Posterior cingulate gyrus (tissue), 11 donors: ENCODE results near the gene ADGRA1.
"Not testable (repeated sequence)": the region's sequence is repeated elsewhere in the genome, so short reads cannot be mapped to it uniquely, and the experiment has no call there.

ENCODE experiments used
- DNase-seq, 10 donors: peaks; one replicate each; pipeline versions ENCODE4 v3.0.0 to v3.0.0-alpha.2; 2020 to 2021; ENCODE audit warnings: mixed read lengths in 3 of 10
- intact Hi-C: fragments of 100-400 bp; cut with DNase I; formaldehyde crosslinking; loops from one replicate; pipeline ENCODE4 v1.15.1; 2023

The ADGRA1 gene

DNA sequence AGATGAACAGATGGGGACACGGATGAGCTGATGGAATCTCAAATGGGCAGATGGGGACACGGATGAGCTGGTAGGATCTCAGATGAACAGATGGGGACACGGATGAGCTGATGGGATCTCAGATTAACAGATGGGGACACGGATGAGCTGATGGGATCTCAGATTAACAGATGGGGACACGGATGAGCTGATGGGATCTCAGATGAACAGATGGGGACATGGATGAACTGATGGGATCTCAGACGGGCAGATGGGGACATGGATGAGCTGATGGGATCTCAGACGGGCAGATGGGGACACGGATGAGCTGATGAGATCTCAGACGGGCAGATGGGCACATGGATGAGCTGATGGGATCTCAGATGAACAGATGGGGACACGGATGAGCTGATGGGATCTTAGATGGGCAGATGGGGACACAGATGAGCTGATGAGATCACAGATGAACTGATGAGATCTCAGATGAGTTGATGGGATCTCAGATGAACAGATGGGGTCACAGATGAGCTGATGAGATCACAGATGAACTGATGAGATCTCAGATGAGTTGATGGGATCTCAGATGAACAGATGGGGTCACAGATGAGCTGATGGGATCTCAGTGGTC, 34.1 kb upstream of the ADGRA1 start:
- intact Hi-C loops, result not testable (repeated sequence)

DNA sequence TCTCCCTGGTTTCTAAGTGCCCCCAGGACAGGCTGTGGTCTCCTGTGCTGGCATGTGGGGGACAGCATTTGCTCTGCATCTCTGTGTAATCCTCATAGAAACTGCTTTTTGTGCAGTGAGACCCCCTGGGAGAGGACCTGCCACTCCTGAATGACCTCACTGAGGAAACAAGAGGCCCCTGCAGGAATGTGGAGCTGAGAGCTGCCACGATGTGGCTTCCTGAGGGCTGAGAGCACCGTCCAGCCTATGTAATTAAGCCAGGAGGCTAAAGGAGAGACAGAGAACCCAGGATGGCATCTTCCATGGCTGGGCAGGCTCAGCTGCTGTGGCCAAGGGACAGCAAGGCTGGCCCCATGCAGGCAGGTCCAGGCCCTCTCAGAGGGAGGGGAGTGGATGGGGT, 32.3 kb upstream of the ADGRA1 start:
- intact Hi-C loops, result no loop called here

More for the DNA sequence above, 34.1 kb upstream of the ADGRA1 start:
- not testable (repeated sequence) for DNase-seq

DNA sequence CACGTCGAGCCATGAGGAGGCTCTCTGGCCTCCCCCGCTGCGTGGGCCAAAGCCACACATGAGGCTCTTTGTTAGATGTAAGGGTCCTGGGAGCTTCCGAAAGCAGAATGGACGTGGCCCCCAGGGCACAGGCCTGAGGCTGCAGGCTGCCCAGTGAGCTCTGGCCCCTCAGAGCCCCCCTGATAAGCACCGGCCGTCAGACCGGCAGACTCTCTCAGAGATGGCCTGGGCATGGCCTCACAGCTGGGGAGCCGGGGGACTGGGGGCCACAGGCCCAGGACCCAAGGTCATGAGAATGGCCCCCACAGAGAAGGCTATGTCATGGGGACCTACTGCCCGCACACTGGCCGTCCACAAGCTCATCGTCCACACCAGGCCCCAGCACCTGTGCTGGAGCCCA, 31.7 kb upstream of the ADGRA1 start:
- intact Hi-C loops, result no loop called here
- no peak for DNase-seq

More for the DNA sequence above, 32.3 kb upstream of the ADGRA1 start:
- no peak for DNase-seq

DNA sequence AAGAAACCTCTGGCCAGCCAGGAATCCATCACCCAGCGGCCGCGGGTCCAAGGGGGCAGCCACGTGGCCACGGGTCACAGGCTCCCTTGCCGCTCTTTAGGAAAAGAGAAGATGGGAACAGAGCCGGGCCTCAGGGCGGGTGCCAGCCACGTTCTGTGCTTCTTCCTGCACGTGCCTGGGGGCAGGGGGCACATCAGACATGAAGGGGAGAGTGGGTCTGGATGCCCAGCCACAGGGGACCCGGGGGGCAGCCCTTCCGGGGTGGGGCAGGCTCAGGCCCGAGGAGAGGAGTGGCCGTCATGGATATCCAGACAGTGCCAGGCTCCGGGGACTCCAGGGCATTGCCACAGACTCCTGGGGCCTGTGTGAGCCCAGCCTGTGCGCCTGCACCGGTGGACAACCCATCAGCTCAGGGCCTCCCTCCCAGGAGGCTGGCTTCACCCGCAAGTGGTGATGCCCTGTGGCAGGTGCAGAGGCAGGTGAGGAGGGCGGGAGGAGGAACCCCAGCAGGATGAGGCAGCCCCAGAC, 31.0 kb upstream of the ADGRA1 start:
- intact Hi-C loops, result no loop called here
- DNase-seq, result no peak

DNA sequence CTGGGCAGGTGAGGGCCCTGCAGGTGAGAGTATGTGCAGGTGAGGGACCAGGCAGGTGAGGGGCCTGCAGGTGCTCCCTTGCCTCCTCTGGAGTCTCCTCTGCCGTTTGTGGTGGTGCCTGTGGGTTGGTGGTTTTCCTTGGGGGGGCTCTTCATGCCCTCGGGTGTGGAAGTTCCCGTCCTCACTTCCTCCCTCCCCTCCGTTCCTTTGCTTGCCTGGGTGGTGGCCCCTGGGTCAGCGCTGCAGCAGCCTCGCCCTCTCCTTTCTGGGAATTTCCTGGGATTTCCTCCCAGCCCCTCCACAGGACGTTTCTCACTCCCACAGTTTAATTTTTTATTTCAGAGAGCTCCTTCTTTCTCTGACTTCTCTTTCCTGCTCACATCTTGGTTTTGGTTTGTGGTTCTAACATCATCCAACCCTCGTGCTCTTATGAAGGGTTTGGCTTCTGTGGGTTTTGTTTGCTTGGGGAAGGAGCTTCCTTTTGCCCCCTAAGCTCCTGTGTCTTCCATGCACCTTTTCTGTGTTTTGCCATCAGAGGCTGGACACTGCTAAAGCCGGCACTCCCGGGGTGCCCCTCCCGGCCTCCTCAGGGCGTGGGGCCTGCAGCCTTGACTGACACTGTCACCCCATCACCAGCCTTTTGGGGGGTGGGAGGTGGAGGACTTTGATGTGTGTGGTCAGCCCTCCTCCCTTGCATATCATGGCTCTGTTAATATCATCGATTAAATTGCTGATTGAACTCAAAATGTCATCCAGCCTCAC, 29.2 kb upstream of the ADGRA1 start:
- intact Hi-C loops, result no loop called here
- no peak for DNase-seq

DNA sequence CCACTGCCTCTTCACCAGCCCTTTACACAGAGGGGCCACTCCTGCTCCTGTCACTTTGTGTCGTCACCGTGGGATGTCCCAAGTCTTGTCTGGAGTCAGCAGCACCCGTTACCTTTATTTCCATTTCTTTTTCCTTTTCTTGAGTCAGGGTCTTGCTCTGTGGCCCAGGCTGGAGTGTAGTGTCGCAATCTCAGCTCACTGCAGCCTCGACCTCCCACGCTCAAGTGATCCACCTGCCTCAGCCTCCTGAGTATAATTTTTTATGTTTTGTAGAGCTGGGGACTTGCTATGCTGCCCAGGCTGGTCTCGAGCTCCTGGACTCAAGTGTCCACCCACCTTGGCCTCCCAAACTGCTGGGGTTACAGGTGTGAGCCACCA, 28.6 kb upstream of the ADGRA1 start:
- intact Hi-C loops, result no loop called here
- no peak for DNase-seq

DNA sequence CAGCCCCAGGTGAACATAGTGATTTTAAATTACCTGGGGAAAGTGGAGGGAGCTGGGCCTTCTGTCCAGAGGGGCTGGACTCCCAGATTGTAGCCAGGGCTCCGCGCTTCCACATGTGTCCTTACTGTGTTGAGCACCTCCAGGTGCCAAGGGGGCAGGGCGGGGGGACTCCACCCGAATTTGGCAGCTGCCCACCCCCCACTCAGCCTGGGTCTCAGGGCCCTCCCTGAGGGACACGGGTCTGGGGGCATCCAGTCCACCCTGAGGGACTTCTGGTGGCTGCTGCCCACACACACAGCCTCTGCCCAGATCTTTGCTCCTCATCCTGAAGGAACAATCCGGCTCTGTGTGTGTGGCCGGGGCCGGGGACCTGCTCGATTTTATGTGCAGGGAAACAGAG, 28.2 kb upstream of the ADGRA1 start:
- no peak for DNase-seq
- intact Hi-C loops, result no loop called here

DNA sequence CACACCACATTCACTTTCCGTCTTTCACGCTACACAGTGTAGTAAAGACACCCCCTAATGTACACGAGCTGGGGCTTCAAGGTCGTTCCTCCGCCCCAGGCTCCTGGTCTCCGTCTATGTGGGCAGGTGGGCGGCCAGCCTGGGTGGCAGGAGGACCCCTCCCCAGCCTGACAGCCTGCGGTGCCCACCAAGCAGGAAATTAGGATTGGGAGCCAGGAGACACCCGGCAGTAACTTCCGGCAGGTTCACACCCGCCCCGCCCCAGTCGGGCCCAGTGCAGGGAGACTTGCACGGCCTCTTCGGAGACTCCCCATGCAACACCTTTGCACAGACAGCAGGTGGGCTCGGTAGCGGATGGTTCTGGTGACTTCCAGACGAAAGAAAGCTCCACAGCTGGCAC, 27.7 kb upstream of the ADGRA1 start:
- intact Hi-C loops, result no loop called here
- DNase-seq, result peak in 1 of 10 donors; percentile 84

DNA sequence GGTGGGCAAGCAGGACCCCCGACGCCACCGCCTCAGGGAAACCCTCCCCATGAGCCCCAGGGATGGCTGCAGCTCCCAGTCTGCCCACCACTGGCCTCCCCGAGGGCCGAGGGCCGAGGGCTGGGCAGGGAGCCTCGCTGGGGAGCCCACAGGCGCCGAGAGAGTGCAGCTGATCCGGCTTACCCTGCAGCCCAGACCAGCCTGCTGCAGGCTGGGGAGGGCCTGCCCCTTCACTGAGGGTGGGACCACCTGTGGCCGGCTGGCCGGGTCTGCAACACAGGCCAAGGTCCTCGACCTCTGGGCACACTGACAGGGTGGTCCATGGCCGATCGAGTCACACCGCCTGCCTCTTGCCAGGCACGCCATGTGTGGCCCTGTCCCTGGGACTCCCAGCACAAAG, 27.3 kb upstream of the ADGRA1 start:
- no peak for DNase-seq
- intact Hi-C loops, result no loop called here

DNA sequence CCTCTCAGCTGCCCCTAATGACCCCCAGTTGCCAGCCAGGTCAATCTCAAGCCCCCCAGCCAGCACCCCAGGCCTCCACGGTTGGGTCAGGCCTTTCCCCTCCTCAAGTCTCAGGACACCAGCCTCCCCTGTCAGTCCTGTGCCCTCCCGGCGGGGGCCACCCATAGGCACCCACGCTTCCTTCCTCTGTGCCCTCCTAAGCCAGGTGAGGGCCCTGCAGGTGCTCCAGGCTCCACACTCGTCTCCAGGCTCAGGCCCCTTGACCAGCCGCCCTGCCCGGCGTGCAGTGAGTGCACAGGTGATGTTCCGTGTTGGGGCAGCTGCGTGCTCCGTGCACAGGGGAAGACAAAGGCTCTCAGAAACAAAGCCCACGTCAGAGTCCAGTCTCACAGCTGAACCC, 26.8 kb upstream of the ADGRA1 start:
- DNase-seq, result no peak
- intact Hi-C loops, result no loop called here

DNA sequence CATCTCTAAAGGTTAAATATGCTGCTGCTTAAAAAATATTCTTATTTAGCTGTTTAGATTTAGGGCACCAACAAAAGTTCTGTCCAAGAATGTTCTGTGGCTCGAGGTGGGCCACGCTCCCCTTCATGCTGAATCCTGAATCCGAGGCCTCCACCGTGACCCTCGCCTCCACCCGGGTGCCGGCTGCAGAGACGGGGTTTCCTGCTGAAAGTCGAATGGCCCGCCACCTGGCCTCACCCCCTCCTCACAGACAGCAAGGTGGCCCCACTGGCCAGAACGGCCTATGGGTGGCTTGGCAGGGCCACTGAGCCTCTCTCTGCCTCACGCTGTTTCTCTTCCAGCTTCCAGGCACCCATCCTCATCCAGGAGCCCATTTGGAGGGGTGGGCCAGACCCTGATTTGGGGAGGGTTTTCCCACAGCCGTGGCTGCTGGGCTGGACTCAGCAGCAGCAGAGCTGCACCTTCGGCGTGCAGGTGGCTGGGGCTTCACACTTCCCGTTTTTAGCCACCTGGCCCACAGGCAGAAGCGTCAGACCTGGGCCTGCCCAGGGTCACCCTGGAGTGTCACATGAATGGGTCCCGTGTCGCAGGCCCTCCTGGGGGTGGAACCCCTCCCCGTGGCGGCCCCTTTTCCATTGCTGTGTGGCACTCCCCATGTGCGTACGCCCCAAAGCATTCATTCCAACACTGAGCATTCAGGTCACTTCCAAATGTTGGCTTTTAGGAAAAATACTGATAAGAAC, 26.3 kb upstream of the ADGRA1 start:
- no peak for DNase-seq
- intact Hi-C loops, result no loop called here

DNA sequence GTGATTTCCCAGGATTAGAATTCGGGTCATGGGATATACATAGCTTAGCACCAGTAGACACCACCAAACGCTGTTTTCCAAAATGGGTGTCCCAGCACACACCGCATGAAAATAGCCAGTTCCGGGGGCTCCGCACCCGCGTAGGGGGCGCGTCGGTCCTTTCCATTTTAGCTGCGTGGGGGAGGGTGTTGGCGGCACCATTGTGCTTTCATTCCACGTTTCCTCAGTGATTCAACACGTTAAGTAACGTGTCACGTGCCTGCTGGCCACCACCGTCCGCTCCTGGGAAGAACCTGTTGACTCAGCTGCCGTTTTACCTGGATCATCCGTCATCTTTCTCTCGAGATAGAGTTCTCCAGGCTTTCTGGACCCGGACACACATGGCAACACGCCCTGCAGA, 25.6 kb upstream of the ADGRA1 start:
- DNase-seq, result peak in 1 of 10 donors; percentile 88
- intact Hi-C loops, result no loop called here

DNA sequence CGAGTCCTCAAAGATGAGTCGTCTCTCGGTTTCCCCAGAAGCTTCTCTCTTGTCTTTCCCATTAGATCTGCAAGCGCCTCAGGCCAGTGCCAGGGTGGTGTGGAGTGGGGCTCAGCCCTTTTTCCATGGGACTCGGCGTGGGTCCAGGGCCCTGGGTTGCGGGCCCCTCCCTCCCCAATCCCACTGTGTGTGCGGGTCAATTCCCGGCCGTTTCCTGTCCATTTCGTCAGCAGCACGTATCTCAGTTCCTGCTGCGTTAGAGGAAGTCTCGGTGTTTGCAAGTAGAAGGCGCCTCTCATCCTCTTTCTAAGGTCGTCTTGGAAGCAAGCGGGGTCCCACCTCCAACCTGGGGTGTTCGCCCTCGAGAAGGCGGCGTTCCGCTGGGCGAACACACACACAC, 25.1 kb upstream of the ADGRA1 start:
- intact Hi-C loops, result no loop called here
- DNase-seq, result peak in 1 of 10 donors; percentile 81

DNA sequence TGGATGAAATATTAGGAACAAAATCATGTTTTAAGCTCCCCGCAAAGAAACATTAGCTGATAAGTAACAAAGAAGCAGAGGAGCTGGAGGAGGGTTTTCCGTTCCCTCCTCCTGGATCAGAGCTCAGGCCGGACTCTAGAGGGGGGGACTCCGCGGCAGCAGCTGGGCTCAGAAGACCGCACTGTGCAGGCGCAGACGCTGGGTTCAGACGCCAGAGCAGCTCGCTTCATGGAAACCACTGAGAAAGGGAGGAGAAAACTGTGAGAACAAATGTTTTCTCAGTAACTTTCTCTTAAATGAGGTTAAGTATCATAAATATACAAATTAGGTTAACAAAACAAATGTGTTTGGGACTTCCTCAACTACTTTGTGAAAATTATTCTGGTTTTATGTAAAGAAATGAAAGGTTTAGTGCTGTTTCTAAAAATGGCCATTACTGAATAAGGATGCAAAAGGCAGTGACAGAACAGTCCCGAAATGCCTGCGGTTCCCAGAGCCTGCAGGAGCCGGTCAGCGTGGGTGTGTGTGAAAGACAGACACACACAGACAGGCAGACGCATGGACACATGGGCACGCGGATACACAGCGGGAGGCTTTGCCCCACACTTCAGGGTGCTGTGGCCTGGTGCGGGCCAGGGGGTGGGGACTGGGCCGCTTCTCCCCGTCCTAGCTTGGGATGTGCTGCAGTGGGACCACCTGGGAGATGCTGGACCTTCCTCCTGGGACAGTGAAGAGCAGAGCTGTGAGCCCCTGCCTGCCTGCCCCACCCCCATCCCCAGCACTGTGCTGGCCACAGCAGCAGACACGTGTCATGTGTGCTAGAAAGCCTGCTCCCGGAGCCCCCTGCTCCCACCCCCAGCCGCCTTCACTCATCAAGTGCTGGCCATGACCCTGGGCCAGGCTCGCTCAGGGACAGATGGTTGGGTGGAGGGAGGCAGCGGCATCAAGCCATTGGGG, 20.3 kb upstream of the ADGRA1 start:
- peak in 8 of 10 donors; percentile 43 to 93 (median 68) for DNase-seq
- intact Hi-C loops, result no loop called here

DNA sequence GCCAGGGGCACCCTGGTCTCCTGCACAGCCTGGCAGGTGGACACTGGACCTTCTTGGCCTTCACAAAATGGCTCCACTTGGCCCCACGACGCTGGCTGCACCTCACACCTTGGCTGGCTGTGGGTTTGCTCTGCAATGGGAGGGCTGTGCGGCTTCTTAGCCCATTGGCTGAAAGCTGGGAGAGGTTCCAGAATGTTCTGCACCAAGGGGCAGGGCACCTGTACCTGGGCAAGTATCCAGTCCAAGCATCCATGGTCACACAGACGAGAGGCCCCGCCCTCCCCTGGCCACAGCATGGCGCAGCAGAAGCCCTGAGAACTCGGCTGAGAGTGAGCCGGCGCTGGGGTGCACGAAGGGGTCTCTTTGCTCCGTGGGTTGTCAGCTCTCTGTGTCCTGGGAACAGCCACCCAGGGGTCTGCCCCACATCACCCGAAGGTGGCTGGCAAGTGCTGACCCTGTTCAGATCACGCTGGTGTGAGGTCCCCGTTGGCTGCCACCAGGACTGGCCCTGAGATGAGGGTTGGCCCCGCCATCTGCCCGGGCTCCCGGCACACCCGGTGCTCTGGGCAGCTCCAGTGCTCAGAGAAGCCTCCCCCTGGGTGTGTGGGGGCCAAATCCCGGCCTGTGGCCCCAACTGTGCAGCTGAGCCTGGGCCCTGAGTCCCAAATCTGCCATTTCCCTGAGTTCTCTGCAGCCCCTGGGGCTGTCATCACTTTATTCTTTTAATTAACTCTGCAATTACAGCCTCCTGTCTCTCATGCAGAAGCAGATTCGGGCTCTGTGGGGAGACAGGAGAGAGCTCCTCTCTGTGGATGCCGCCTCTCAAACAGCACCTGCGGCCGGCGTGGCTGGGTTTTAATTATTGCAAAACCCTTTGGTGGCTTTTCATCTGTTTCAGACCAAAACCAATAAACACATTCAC, 19.4 kb upstream of the ADGRA1 start:
- no peak for DNase-seq
- intact Hi-C loops, result no loop called here

DNA sequence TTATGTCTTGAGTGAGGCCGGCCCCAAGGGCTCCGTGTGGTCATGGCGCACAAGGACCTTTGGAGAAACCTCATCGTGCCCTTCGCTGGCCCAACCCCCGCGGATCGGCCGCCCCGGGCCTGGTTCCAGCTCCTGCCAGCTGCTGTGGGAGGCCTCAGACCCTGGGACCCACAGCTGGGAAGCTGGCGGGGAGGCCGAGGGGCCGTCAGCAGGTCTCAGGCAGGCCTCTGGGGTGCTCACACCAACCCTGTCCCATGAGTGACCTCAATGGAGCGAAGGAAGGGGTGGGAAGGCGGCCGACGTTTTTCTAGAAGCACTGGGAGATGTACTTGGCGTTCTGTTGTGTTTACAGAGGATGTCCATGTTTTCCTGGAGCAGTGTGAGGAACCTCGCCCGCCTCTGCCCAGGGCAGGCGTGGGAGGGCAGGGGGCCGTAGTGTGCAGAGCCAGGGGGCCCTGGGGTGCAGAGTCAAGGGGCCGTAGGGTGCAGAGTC, 18.6 kb upstream of the ADGRA1 start:
- intact Hi-C loops, result no loop called here
- DNase-seq, result no peak

DNA sequence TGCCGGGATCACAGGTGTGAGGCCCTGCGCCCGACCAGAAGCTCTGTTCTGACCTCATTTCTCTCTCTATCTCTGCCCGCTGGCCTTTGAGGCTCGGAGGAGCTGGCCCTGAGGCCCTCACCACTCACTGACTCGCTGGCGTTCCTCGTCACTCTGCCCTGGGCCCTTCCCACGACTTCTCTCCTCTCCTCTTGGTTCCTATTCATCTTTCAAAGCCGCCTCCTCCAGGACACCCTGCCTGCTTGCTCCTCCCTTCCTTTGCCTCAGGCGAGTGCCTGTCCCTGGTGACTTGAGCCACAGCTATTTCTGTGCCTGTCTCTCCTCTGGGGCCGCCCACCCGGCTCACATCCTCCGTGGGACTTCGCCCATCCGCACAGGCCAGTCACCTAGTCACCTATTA, 17.3 kb upstream of the ADGRA1 start:
- no peak for DNase-seq
- intact Hi-C loops, result no loop called here

DNA sequence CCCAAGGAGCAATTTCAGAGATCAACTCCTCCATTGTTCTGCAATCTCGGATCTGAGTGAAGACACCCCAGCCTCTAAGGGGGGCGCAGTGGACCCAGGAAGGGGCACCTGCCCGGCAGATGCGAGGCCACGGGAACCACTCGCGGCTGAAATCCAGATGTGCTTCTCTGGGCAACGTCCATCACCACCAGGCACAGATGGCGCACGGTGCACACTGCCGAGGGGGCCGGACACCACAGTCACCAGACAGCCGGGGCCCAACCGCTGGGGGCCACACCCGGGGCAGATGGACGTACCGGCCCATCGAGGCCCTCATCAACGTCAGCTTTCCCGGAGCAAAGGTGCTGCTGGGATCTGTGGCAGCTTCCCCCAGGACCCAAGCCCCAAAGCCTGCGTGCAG, 16.9 kb upstream of the ADGRA1 start:
- intact Hi-C loops, result no loop called here

DNA sequence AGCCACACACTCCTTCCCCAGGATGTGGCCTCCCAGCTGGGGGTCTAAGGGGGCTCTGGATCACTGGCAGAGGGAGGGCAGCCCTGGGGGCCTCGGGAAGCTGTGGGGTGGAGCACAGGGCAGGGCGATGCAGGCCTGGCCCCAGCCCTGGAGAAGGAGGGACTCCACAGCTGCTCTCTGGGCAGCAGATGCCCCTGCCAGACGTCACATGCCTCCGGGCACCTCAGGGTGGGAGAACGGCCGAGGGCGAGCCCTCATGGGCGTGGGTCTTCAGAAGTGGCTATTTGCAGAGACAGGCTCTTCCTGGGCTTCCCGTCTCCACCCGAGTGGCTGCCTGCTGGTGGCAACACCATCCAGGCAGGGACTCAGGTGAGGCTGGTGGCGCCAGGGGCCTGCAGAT, 16.0 kb upstream of the ADGRA1 start:
- DNase-seq, result no peak
- intact Hi-C loops, result no loop called here

More for the DNA sequence above, 16.9 kb upstream of the ADGRA1 start:
- peak in 1 of 10 donors; percentile 83 for DNase-seq
